Measurements from ENCODE around the gene SELP. TPM values are rescaled to one million over a fixed set of nuclear protein-coding genes. Genes with fewer than 3 reads are reported as not detected.
"Not testable (repeated sequence)": the region's sequence is repeated elsewhere in the genome, so short reads cannot be mapped to it uniquely, and the experiment has no call there.

SELP gene
- polyA plus RNA-seq (ENCODE audit: insufficient read length in 12 of 12): 1 to 10 TPM in 9 of 12 donors, under 1 TPM in 1, not detected in 2; 0.57 to 3.6 (median 1.3) TPM
- long read RNA-seq, donor 1: 0 reads
- long read RNA-seq, donor 2, partial matches to known transcripts: 0 of 1 reads
- long read RNA-seq, donor 2, other reads (novel, unspliced or antisense): 0 of 1 reads
- long read RNA-seq, donor 3: 0 reads
- long read RNA-seq, donor 4, partial matches to known transcripts: 0 of 1 reads
- long read RNA-seq, donor 4, other reads (novel, unspliced or antisense): 0 of 1 reads
- long read RNA-seq, donor 5: 0 reads
- long read RNA-seq, donor 6: 0 reads
- long read RNA-seq, donor 7: 0 reads
- long read RNA-seq, donor 8: 0 reads
- long read RNA-seq, donor 9: 0 reads
- long read RNA-seq, donor 10: 0 reads
- long read RNA-seq, donor 11: 0 reads

DNA sequence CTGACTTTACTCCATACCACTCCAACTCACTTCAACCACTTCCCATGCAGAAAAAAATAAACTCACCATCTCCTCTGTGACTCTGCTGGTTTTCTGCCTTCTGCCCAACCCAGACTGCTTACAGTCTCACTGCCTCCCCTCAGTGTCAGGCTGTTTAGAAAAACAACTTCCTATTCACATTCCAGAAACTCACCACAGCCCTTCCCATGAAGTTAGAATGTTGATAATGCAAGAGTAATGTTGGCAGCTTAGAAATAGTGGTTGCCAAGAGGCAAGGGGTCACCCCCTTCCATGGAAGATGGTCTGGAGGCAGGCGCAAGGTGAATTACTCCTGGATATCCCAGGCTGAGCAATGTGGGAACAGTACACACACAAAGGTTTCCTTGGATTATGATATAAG, at the start of gene SELP:
Gene SELP (minus strand): TSS at position 119 of the 400 bp plus-strand sequence. CDS start 50 bp downstream, at position 69.
- no peak for DNase-seq

DNA sequence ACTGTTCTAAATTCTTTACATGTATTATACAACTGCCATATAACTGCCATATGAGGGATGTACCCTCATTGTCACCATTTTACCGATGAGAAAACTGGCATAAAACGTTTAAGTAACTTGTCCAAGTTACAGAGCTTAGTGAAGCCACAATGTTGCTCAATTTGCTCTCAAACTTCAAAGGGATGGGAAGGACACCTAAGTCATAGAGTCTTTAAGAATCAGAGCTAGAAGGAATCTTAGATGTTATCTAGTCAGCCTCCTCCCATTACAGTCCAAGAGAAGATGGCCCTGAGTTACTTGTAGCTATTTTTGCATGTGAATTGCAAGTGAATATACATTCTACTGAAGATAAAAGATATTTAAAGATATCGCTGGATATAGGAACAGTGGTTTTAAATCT, 49.8 kb upstream of the SELP start:
- DNase-seq: no peak

DNA sequence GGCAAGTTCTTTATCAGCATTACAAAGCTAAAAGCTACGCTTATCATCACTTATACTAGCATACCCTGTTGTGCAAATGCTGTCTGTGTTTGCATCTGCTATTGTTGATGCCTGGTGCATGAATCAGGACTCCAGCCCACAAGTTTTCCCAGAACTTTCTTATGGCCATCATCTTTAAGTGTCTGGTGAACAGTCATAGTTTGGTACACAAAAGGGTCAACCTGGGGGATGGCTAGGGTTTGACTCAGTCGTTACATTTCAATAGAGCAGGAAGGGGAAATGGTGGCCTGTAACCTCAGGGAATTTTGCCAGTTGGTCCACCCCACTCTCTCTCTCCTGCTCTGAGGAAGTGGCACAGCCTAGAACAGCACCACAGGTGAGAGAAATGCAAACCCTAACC, 46.1 kb upstream of the SELP start:
- DNase-seq: no peak

DNA sequence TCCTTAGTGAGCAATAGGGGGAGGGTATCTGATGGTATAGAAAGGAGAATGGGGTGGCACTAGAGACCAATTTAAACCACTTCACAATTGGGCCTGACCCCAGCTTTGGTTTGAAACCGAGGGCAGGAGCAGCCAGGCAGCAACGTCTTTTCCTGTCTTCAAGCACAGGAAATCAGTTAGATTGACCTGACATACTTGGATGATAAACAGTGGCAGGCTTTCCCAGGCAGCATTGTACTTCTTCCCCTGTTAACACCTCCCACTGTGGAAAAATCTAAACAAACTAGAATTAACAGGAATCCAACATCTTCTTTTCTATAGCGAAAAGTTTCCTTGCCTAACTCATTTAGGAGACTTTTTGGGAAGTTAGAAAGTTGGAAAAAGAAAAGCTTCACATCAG, 40.9 kb upstream of the SELP start:
- DNase-seq: no peak

DNA sequence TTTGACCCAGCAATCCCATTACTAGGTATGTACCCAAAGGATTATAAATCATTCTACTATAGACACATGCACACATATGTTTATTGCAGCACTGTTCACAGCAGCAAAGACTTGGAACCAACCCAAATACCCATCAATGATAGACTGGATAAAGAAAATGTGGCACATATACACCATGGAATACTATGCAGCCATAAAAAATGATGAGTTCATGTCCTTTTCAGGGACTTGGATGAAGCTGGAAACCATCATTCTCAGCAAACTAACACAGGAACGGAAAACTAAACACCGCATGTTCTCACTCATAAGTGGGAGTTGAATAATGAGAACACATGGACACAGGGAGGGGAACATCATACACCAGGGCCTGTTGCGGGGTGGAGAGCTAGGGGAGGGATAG, 40.3 kb upstream of the SELP start:
- DNase-seq: not testable (repeated sequence)

DNA sequence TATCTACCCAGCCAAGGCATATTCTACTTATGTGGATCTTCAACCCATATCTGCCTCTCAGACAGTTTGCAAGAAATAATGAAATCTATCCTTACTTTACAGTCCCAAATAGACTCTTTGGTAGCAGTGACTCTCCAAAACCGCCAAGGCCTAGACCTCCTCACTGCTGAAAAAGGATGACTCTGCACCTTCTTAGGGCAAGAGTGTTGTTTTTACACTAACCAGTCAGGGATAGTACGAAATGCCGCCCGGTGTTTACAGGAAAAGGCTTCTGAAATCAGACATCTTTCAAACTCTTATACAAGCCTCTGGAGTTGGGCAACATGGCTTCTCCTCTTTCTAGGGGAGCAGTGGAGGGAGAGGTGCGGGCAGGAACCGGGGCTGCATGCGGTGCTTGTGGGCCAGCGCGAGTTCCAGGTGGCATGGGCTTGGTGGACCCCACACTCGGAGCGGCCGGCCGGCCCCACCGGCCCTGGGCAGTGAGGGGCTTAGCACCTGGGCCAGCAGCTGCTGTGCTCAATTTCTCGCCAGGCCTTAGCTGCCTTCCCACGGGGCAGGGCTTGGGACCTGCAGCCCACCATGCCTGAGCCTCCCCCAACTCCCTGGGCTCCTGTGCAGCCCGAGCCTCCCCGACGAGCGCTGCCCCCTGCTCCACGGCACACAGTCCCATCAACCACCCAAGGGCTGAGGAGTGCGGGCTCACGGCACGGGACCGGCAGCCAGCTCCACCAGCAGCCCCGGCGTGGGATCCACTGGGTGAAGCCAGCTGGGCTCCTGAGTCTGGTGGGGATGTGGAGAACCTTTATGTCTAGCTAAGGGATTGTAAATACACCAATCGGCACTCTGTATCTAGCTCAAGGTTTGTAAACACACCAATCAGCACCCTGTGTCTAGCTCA, 38.0 kb upstream of the SELP start:
- not testable (repeated sequence) for DNase-seq

DNA sequence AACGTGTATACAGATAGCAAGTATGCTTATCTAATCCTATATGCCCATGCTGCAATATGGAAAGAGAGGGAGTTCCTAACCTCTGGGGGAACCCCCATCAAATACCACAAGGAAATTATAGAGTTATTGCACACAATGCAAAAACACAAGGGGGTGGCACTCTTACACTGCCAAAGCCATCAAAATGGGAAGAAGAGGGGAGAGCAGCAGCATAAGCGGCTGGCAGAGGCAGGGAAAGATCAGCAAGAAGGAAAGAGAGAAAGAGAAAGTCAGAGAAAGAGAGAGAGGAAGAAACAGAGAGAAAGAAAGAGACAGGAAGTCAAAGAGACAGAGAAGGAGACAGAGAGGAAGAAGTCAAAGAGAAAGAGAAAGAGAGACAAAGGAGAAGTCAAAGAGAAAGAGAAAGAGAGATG, 37.3 kb upstream of the SELP start:
- not testable (repeated sequence) for DNase-seq

DNA sequence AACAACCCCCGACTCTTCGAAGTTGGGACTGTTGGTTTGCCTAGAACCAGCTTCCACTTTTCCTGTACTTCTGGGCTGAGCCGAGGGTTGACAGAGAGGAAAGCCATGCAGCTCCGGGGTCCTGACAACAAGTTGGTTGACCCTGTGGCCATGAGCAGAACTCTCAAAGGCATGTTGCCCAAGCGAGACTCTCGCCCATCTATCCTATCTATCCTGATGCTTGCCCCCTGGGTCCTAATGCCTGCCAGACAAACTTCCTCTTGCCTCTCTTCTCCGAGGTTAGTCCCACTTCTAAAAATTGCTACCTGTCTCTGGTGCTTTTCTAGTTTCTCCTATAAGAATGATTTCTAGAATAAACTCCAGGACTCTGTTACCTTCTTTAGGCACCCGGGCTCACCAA, 32.8 kb upstream of the SELP start:
- not testable (repeated sequence) for DNase-seq

DNA sequence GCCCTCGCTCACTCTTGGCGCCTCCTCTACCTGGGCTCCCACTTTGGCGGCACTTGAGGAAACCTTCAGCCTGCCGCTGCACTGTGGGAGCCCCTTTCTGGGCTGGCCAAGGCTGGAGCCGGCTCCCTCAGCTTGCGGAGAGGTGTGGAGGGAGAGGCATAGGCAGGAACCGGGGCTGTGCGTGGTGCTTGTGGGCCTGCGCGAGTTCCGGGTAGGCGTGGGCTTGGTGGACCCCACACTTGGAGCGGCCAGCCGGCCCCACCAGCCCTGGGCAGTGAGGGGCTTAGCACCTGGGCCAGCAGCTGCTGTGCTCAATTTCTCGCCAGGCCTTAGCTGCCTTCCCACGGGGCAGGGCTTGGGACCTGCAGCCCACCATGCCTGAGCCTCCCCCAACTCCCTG, 31.1 kb upstream of the SELP start:
- DNase-seq: not testable (repeated sequence)

DNA sequence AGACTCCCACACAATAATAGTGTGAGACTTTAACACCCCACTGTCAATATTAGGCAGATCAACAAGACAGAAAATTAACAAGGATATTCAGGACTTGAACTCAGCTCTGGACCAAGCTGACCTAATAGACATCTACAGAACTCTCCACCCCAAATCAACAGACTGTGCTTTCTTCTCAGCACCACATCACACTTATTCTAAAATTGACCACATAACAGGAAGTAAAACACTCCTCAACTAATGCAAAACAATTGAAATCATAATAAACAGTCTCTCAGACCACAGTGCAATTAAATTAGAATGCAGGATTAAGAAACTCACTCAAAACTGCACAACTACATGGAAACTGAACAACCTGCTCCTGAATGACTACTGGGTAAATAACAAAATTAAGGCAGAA, 28.9 kb upstream of the SELP start:
- not testable (repeated sequence) for DNase-seq

DNA sequence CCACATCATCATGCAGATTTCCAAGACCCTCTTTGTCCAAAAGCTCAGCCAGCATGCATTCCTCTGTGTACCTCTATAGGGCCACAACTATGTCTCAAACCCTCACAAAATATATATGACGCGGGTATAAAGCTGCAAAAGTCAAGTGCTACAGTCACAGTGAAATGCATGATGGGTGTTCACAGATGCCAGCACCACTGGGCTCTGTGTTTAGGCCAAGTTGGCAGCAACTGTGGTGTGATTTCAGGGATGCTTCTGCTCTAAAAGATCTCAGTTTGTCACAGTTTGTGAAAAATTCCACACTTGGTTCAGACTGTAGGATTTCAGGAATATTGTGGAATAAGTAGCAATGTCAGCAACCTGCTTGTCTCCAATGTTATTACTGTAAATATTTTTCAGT, 23.9 kb upstream of the SELP start:
- DNase-seq: no peak

DNA sequence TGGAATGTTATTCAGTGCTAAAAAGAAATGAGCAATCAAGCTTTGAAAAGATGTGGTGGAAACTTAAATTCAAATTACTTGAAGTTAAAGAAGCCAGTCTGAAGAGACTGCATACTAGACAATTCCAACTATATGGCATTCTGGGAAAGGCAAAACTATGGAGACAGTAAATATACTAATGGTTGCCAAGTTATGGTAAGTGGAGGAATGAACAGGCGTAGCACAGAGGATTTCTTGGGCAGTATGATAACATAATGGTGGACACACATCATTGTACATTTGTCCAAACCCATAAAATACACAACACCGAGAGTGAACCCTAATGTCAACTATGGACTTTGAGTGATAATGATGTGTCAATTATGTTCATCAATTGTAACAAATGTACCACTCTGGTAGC, 21.1 kb upstream of the SELP start:
- no peak for DNase-seq

DNA sequence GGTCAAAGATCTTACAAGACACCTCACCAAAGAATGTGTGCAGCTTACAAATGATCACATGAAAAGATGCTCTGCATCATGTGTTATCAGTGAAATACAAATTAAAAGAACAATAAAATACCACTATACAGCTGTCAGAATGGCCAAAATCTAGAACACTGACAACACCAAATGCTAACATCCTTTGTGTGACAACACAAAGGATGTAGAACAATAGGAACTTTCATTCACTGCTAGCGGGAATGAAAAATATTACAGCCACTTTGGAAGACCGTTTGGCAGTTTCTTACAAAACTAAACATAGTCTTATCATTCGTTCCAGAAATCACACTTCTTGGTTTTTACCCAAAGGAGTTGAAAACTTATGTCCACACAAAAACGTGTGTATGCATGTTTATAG, 20.6 kb upstream of the SELP start:
- no peak for DNase-seq

DNA sequence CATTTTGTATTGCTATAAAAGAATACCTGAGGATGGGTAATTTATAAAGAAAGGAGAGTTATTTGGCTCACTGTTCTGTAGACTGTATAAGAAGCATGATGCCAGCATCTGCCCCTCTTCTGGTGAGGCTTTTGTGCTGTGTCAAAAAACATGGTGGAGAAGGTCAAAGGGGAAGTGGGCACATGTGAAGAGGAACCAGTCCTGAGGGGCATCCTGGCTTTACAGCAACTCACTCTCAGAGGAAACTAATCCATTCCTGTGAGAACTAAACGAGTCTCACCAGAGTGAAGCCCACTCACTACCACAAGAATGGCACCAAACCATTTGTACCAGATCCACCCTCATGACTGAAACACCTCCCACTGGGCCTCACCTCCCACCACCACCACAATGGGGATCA, 18.8 kb upstream of the SELP start:
- DNase-seq: no peak

DNA sequence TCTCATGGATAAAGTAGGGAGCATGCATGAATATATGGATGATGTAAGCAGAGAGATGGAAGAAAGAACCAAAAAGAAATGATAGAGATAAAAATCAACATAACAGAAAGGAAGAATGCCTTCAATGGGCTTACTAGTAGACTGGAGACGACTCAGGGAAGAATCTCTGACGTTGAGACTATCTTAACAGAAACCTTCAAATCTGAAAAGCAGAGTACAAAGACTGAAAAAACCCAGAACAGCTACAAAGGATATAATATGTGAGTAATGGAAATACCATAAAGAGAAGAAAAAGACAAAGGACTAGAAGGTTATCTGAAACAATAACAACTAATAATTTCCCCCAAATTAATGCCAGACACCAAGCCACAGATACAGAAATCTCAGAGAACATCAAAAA, 18.3 kb upstream of the SELP start:
- DNase-seq: no peak

DNA sequence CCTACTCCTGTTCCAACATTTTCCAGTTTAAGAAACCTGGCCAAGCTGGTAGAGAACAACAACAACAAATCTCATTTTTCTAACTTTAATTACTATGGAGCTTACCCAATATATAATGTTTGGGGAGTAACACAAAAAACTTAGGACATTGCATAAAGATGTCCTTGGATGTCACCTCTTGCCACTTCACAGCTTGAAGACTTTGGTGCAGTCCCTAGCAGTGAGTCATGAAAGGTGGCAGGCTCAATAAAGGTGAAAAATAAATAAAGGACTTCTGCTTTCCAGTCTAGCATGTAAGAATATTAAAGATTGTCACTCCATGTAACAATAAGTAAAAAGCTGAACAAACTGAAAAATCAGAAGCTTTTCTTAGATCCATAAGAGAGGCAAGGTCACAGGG, 17.6 kb upstream of the SELP start:
- no peak for DNase-seq

DNA sequence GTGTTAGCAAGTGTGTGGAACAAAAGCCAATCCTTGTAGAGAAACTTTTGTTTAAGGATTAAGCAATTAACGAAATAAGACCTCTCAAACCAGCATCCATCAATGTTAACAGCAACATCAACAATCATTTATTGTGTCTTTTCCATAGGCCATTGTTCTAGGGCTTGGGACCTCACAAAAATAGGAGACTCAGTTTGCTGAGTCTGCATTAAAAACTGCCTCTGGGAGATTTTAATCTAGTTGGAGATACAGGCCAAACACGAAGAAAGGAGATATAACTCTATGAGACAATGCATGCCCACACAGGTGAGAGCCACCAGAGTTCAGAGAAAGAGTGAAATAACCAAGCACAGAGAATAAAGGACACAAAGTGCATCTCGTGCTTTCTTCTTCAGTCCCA, 14.4 kb upstream of the SELP start:
- DNase-seq: no peak

DNA sequence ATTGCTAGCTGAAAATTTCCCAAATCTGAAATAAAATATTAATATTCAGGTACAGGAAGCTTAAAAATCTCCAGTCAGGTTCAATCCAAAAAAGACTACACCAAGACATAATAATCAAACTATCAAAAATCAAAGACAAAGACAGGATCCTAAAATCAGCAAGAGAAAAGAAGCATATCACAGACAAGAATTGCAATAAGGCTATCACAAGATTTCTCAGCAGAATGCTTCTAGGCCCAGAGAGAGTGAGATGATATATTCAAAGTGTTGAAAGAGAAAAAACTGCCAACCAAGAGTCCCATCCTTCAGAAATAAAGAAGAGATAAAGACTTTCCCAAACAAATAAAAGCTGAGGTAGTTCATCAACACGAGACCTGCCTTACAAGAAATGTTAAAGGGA, 5.0 kb upstream of the SELP start:
- DNase-seq: no peak

DNA sequence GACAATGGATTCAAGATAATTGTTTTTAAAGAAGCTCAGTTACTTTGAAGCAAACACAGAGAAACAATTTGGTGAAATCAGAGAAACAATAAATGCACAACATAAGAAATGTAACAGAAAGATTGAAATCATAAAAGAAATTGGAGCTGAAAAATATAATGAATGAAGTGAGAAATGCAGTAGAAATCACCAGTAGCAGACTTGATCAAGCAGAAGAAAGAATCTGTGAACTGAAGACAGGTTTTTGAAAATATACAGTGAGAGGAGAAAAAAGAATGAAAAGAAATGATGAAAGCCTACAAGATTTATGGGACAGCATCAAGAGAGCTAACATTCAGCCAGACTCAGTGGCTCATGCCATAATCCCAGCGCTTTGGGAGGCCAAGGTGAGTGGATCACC, 4.2 kb upstream of the SELP start:
- DNase-seq: no peak

DNA sequence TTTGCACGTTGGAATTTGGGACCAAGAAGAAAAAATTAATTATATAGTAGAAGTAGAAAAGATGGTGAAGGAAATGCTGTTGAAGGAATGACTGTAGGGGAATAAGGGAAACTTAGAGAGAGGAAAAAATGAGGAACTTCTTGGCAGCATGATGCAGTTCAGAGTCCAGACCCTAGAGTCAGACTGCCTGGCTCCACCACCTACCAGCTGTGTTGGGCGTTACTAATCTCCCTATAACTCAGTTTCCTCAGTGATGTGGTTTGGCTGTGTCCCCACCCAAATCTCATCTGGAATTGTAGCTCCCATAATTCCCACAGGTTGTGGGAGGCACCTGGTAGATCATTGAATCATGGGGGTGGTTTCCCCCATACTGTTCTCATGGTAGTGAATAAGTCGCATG, 1.3 kb upstream of the SELP start:
- DNase-seq: no peak

DNA sequence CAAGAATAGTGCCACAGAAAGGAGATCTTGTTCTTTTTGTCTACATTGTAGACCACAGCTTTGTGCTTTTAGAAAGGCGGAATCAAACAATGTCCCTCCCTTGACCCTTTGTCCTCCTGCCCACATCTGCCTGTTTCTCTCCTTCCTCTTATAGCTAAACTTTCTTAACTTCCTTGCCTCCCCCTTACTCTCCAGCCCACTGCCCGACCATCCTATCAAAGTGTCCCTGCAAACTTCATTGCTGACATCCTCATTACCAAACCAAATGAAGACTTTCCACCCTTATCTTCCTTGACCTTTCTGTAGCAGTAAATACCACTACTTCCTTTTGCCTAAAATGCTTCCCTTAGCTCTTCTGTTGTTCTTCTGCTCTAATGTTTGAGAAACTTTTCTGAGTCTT, 5.0 kb downstream of the SELP start:
- DNase-seq: no peak

DNA sequence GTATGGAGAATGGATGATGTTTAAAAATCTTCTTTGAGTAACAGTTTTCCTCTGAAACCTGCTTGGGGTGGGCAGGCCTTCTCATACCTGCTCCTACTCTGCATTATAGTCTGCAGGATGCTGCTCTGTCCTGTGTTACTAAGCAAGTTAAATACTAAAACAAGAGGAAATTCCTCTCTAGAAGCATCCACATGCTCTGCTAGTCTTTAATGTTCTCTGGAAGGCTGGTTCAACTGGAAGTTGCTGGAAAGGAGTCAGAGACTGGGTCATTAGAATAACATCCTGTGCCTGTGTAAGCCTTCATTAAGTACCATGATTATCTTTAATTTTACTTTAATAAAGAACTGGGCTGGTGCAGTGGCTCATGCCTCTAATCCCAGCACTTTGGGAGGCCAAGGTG, 5.8 kb downstream of the SELP start:
- no peak for DNase-seq

All from muscle of arm (tissue), 14 donors.